K562 (cell line): ENCODE measurements around the gene BRME1. TPM values are rescaled to one million over a fixed set of nuclear protein-coding genes. Genes with fewer than 3 reads are reported as not detected.

Experiments
- COPS2 ChIP-seq: fragments of 450-650 bp; conservative IDR thresholded peaks from 2 replicates; pipeline ENCODE4 v1.6.1; 2016; ENCODE audit warnings: mild to moderate bottlenecking, moderate library complexity
- GATA2 ChIP-seq: sonication (generic); formaldehyde crosslinking; IDR thresholded peaks from 2 replicates; pipeline ENCODE4 v1.4.0; 2020; ENCODE audit warnings: mild to moderate bottlenecking, missing genetic modification reagents
- HNRNPUL1 ChIP-seq: fragments of 200-400 bp; formaldehyde crosslinking; IDR thresholded peaks from 2 replicates; pipeline ENCODE4 v1.6.1; 2017; ENCODE audit warnings: low read length
- HSF4 ChIP-seq: fragments of 250-450 bp; sonication (Bioruptor Pico); IDR thresholded peaks from 2 replicates; pipeline ENCODE4 v2.1.2; 2022; ENCODE audit warnings: mild to moderate bottlenecking, moderate library complexity, borderline replicate concordance
- MAFG ChIP-seq: fragments of 450-650 bp; conservative IDR thresholded peaks from 2 replicates; pipeline ENCODE4 v1.6.1; 2016; ENCODE audit warnings: missing genetic modification characterization, missing compliant biosample characterization
- MAZ ChIP-seq, 2 experiments: fragments of 450-650 bp in 1 of 2; sonication (generic) in 1 of 2; formaldehyde crosslinking; IDR thresholded peaks in 1 of 2; conservative IDR thresholded peaks in 1 of 2; 2 replicates each; pipeline versions ENCODE4 v1.4.0 to v1.5.0; 2020; ENCODE audit warnings: mild to moderate bottlenecking in 1 of 2, missing genetic modification reagents in 1 of 2
- MEIS2 ChIP-seq: fragments of 450-650 bp; IDR thresholded peaks from 2 replicates; pipeline ENCODE4 v1.6.1; 2014; ENCODE audit warnings: mild to moderate bottlenecking; ENCODE audit not compliant: partially characterized antibody
- SAFB ChIP-seq: fragments of 200-400 bp; formaldehyde crosslinking; IDR thresholded peaks from 2 replicates; pipeline ENCODE4 v1.6.1; 2017; ENCODE audit warnings: low read depth, low read length, borderline replicate concordance
- SMC3 ChIP-seq: conservative IDR thresholded peaks from 2 replicates; pipeline ENCODE4 v1.6.1; 2011; ENCODE audit warnings: low read depth, low read length, improper control_type of control experiment; ENCODE audit not compliant: insufficient read depth
- TCF7L2 ChIP-seq: fragments of 150-350 bp; IDR thresholded peaks from 2 replicates; pipeline ENCODE4 v1.6.1; 2016; ENCODE audit warnings: low read depth, mild to moderate bottlenecking, low read length, moderate library complexity
- TEAD1 ChIP-seq, 2 experiments: fragments of 450-650 bp in 1 of 2; sonication (generic) in 1 of 2; formaldehyde crosslinking; IDR thresholded peaks; 2 replicates each; pipeline versions ENCODE4 v1.4.0 to v1.8.0; 2020 to 2022; ENCODE audit warnings: mild to moderate bottlenecking in 2 of 2, missing genetic modification reagents in 1 of 2
- TOE1 ChIP-seq, 2 experiments: fragments of 450-650 bp in 1 of 2; sonication (generic) in 1 of 2; formaldehyde crosslinking in 1 of 2; IDR thresholded peaks; 2 replicates each; pipeline versions ENCODE4 v1.7.1 to v1.8.0; 2016 to 2022; ENCODE audit warnings: borderline replicate concordance in 2 of 2, mild to moderate bottlenecking in 2 of 2, antibody characterized with exemption in 1 of 2, inconsistent platforms in 1 of 2, low read depth in 1 of 2, missing genetic modification reagents in 1 of 2, moderate library complexity in 1 of 2
- TRIM28 ChIP-seq: fragments of 450-650 bp; IDR thresholded peaks from 2 replicates; pipeline ENCODE4 v1.6.1; 2017
- TSC22D4 ChIP-seq: fragments of 450-650 bp; IDR thresholded peaks from 2 replicates; pipeline ENCODE4 v1.6.1; 2016; ENCODE audit warnings: missing genetic modification characterization, missing biosample characterization, control low read depth
- ZKSCAN1 ChIP-seq: fragments of 150-350 bp; IDR thresholded peaks from 2 replicates; pipeline ENCODE4 v1.6.1; 2016; ENCODE audit warnings: low read depth, low read length
- ZNF263 ChIP-seq: sonication (generic); formaldehyde crosslinking; IDR thresholded peaks from 2 replicates; pipeline ENCODE4 v1.8.0; 2022; ENCODE audit warnings: mild to moderate bottlenecking, missing genetic modification reagents, borderline replicate concordance
- ZNF431 ChIP-seq: sonication (generic); formaldehyde crosslinking; IDR thresholded peaks from 2 replicates; pipeline ENCODE4 v1.8.0; 2022; ENCODE audit warnings: mild to moderate bottlenecking, missing genetic modification reagents
- ZNF76 ChIP-seq: fragments of 250-450 bp; sonication (Bioruptor Pico); IDR thresholded peaks from 2 replicates; pipeline ENCODE4 v1.4.0; 2020; ENCODE audit warnings: mild to moderate bottlenecking, moderate library complexity, borderline replicate concordance
- ZNF785 ChIP-seq: fragments of 250-450 bp; sonication (Bioruptor Pico); IDR thresholded peaks from 2 replicates; pipeline ENCODE4 v1.4.0; 2020; ENCODE audit warnings: mild to moderate bottlenecking
- polyA plus RNA-seq, 8 experiments: library from polyadenylated mRNA; depleted of rRNA in 4 of 8; stranded (reverse) in 5 of 8; unstranded in 3 of 8; fragments of >200 nt; fragmentation: Nextera tagmentation in 2 of 8; fragmentation: Illumina TruSeq in 1 of 8; extraction: Ambion mirVana in 2 of 8; extraction: Trizol in 1 of 8; gene quantifications; 2 replicates each; pipeline versions ENCODE4 v1.2.1 to v1.2.3, GENCODE V29; 2011 to 2014; ENCODE audit warnings: inconsistent platforms in 1 of 8, missing spikeins in 1 of 8
- total RNA-seq, 7 experiments: library from RNA; depleted of rRNA in 6 of 7; stranded (reverse); fragments of >200 nt in 6 of 7; fragmentation: Illumina TruSeq in 2 of 7; extraction: Trizol in 2 of 7; gene quantifications; 2 replicates each; pipeline versions ENCODE4 v1.2.1 to v1.2.3, GENCODE V29; 2011 to 2021; ENCODE audit warnings: low replicate concordance in 1 of 7
- TF ChIP-seq, protein P1 (sequence below): fragments of 250-450 bp; sonication (Bioruptor Pico); IDR thresholded peaks from 2 replicates; pipeline ENCODE4 v1.5.0; 2021; ENCODE audit warnings: mild to moderate bottlenecking, moderate library complexity
- TF ChIP-seq, protein P2 (sequence below): fragments of 450-650 bp; IDR thresholded peaks from 2 replicates; pipeline ENCODE4 v1.6.1; 2016; ENCODE audit warnings: antibody characterized with exemption

The BRME1 gene
- total and polyA plus RNA-seq, 9 of the 15 experiments (the other 6 are each of a cell fraction or from before 2014, with no cell fraction given): 0.75 to 6.1 (median 3.6) TPM

DNA sequence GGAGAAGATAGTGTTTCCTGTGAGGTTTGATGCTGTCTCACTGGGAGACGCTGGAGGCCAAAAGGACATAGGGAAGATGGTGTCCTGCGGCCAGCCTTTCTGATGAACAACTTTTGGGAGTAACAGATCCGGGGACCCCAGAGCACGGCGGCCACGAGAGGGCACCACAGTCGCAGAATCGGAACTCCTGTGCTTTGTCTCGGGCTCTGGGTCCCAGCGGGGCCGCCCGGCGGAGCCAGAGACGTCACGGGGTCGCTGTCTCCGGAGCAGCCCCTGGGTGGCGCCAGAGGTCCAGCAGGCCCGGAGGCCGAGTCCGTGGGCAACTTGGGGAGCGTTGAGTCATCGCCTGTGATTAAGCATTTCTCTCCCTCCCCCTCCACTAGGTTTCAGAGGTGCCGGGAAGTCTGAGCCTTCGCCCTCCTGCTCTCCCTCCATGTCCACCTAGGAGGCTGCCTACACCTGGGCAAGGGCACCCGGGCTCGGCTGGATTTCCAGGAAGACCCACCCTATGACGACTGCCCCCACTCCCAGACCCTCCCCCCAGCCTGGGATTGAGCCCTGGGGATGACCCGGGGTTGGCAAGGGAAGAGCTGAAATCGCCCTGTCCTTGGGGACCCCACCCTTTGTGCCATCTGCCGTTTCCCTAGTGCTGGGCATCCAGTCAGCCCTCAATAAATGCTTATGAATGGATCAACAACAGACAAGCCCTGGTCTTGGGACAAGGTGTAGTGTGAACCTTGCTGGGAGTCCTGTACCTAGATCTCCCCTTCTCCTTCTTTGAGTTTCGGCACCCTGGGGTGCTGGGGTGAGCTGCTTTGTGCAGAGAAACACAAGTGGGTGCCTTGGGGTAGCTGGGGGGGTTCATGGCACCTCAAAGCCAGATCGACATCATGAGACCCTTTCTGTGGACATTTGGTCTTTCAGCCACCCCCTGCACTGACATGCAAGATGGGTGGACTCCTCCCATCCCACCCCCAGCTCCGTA is 25.6 kb downstream of the BRME1 start (continued):
- TF ChIP-seq TOE1 (IDR thresholded peaks at IDR 0.05; ENCODE audit: borderline replicate concordance): peak; percentile 80; the same call in 1 of the 2 replicates
- TF ChIP-seq TOE1 (CRISPR knock-in tag; IDR thresholded peaks at IDR 0.05; ENCODE audit: borderline replicate concordance, low read depth): no peak; the same call in 1 of the 2 replicates
- TF ChIP-seq ZNF76 (CRISPR knock-in tag): no peak
- TF ChIP-seq TSC22D4 (tag): no peak
- TF ChIP-seq, protein P1, sequence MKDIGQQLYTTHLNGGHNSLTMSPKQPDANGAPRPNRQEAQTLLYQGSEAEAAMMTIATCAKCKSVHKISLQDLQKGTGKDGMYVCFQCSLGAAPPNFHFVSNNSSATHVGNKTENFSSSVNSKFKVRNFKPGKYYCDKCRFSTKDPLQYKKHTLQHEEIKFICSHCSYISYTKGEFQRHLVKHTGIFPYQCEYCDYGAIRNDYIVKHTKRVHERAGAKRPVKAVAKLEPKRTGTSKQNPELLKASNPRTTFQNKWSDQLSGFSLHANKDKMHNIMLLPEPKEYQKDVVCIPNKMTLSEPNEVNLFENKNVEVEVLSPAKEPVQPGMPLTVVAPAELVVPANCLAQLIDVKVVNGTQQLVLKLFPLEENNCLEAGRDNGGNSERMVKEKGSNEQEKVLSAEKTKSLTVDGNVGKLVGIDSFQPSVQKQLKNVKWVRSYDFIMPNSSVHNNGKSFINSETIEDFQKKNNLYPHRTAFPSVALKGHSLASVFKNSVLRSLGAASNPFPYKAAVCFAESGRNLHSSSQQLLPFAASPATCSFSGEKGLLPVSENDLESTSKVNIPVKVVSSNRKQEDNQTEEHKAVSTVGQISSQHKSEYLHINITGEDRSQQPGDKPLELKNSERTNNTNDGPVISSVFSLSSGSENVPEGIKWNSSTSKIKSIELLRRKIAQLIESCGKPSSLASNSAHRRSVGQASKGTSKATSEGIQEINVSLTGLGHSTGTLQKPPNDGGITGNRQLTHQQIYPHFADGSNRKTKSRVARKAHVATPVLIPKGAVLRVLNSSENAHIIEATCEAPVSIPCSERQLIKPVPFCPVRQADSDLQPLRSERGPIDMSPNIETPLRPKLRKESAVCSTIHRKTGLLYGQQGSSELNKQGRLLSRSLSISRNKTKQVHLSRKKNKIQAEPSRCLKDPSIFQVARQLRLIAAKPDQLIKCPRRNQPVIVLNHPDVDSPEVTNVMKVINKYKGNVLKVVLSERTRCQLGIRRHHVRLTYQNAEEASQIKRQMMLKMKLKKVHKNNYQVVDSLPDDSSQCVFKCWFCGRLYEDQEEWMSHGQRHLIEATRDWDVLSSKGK (CRISPR knock-in tag): no peak
- no peak for TF ChIP-seq COPS2
- TF ChIP-seq HNRNPUL1: no peak
- peak; percentile 75; the same call in 1 of the 2 replicates for TF ChIP-seq ZKSCAN1
- TF ChIP-seq TRIM28: 0 out of 2 replicates have a peak, but pooled peaks have one; percentile 24
- TF ChIP-seq GATA2 (CRISPR knock-in tag): no peak
- no peak for TF ChIP-seq HSF4 (CRISPR knock-in tag)
- TF ChIP-seq MAFG: peak; percentile 88
- peak; percentile 99 for TF ChIP-seq SMC3
- peak; percentile 62 for TF ChIP-seq MEIS2
- TF ChIP-seq MAZ (CRISPR knock-in tag; conservative IDR thresholded peaks at IDR 0.05 in 1 of 2, IDR thresholded peaks at IDR 0.05 in 1 of 2): peak; percentile 93 to 96
- peak; percentile 46; the same call in 1 of the 2 replicates for TF ChIP-seq SAFB
- peak; percentile 70; the same call in 1 of the 2 replicates for TF ChIP-seq ZNF263 (CRISPR knock-in tag)
- TF ChIP-seq TEAD1 (CRISPR knock-in tag; IDR thresholded peaks at IDR 0.05): peak in 1 of 2 experiments; percentile 69; a peak in 1 of 4 replicates
- TF ChIP-seq TCF7L2: no peak
- TF ChIP-seq, protein P2, sequence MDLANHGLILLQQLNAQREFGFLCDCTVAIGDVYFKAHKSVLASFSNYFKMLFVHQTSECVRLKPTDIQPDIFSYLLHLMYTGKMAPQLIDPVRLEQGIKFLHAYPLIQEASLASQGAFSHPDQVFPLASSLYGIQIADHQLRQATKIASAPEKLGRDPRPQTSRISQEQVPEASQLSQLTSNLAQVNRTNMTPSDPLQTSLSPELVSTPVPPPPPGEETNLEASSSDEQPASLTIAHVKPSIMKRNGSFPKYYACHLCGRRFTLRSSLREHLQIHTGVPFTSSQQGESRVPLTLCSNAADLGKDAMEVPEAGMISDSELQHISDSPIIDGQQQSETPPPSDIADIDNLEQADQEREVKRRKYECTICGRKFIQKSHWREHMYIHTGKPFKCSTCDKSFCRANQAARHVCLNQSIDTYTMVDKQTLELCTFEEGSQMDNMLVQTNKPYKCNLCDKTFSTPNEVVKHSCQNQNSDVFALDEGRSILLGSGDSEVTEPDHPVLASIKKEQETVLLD: peak; percentile 61; the same call in 1 of the 2 replicates
- TF ChIP-seq ZNF431 (CRISPR knock-in tag): peak; percentile 1; the same call in 1 of the 2 replicates
- no peak for TF ChIP-seq ZNF785 (CRISPR knock-in tag)
